Embryonic facial prominence (tissue), 1 donor: ENCODE measurements around the gene ERP29.
"Not testable (repeated sequence)": the region's sequence is repeated elsewhere in the genome, so short reads cannot be mapped to it uniquely, and the experiment has no call there.

ENCODE experiments used
- DNase-seq: peaks from one replicate; pipeline ENCODE4 v3.0.0-alpha.2; 2016; ENCODE audit errors: extremely low spot score

ERP29 gene

GRCh38 chr12:112035219-112035785, 22.1 kb downstream of the ERP29 start:
- no peak for DNase-seq

- DNase-seq = not testable (repeated sequence)
Measured at GRCh38 chr12:112036614-112037013, 23.4 kb downstream of the ERP29 start.

- DNase-seq = no peak
Measured at GRCh38 chr12:112046003-112046402, 32.8 kb downstream of the ERP29 start.

- DNase-seq = no peak
Measured at GRCh38 chr12:112049351-112049750, 36.1 kb downstream of the ERP29 start.

GRCh38 chr12:112061137-112061536, 47.9 kb downstream of the ERP29 start:
- DNase-seq = no peak

DNA sequence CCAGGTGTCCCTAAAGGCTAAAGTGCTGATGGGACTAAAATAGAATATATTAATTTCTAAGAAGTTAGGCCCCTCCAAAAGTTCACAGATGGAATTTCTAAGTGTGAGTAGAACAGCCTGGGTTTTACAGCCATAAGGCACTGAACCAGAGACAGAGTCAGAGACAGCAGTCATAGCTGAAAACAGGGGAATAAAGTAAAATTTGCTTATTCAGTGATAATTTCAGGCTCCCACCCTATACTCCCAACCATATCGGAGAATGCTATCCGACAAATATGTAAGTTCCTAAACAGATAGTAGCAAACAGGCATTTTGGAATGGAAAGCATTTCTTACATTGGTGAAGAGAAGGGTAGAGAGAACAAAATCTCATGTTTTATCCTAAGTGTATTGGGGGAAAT, 50.0 kb downstream of the ERP29 start:
- DNase-seq = no peak

DNA sequence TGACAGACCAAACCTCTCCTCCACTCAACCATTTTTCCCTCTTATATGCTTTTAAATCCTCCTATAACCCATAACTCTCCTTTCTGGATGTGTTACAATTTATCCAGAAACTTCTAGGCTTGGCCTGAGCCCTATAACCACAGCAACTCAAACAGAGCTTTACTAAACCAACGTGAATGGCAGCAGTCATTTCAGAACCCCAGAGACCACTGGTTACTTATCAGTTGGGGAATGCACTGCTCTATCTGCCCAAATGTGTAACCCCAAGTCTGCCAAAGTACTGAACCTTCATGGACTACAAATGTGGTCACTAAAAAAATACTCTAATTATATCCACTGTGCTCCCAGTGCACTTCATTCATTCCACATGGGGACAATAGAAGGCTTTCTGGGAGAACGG, 53.3 kb downstream of the ERP29 start:
- no peak for DNase-seq
